OCI-LY3 (cell line): Measurements from ENCODE around the gene BPIFA1.

Experiments used
- EZH2phosphoT487 ChIP-seq: fragments of 200-600 bp; shearing (Covaris generic); IDR thresholded peaks from 2 replicates; pipeline ENCODE4 v1.6.1; 2018; ENCODE audit warnings: antibody characterized with exemption, mixed run types, low read depth
- TF ChIP-seq, protein P1 (sequence below): fragments of 200-600, 300-600 bp; sonication (generic); IDR thresholded peaks from 2 replicates; pipeline ENCODE4 v1.5.1; 2014; ENCODE audit warnings: antibody characterized with exemption, low read length, low read depth

DNA sequence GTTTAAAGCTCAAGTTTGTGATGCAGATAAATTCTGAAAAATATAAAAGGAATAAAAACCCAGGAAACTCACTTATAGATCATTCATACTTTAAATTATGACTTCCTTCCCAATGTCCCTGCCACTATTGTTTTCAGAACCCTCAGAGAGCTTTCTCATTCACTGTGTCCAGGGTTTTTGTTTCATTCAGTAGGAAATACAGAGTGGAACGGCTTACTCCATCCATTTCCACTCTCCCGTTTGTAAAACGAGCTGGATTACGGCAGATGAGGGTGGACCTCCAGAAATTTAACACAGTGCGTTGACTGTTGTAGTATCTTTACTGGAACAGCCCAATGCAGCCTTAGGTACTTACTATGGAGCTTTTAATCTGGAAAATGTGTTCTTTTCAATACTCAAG lies 23.6 kb downstream of the BPIFA1 start:
- TF ChIP-seq, protein P1, sequence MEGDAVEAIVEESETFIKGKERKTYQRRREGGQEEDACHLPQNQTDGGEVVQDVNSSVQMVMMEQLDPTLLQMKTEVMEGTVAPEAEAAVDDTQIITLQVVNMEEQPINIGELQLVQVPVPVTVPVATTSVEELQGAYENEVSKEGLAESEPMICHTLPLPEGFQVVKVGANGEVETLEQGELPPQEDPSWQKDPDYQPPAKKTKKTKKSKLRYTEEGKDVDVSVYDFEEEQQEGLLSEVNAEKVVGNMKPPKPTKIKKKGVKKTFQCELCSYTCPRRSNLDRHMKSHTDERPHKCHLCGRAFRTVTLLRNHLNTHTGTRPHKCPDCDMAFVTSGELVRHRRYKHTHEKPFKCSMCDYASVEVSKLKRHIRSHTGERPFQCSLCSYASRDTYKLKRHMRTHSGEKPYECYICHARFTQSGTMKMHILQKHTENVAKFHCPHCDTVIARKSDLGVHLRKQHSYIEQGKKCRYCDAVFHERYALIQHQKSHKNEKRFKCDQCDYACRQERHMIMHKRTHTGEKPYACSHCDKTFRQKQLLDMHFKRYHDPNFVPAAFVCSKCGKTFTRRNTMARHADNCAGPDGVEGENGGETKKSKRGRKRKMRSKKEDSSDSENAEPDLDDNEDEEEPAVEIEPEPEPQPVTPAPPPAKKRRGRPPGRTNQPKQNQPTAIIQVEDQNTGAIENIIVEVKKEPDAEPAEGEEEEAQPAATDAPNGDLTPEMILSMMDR: no peak
- TF ChIP-seq EZH2phosphoT487: no peak
